IMR-90 (cell line): ENCODE measurements around the gene PES1. TPM values are rescaled to one million over a fixed set of nuclear protein-coding genes. Genes with fewer than 3 reads are reported as not detected.

Source experiments
- ATAC-seq: fragments of 200-7000 bp; cut with Tn5 transposase; 2 replicates; pipeline ENCODE4 v1.9.1; 2020; ENCODE audit warnings: low read depth, mild to moderate bottlenecking, moderate library complexity
- BruUV-seq: library from RNA; stranded (reverse); fragments of 400-500 nt; replicated peaks from 2 replicates; lab custom pipeline; 2021; lab: Mats Ljungman, UMichigan
- CTCF ChIA-PET: fragments of 300-600 bp; formaldehyde crosslinking; extraction: SDS; loops from one replicate; lab custom pipeline; 2021; ENCODE audit warnings: antibody characterized with exemption; lab: Yijun Ruan, JAX
- POLR2A ChIA-PET: fragments of 300-600 bp; sonication (Branson Sonifier 250); formaldehyde crosslinking; loops from one replicate; lab custom pipeline; 2022; ENCODE audit warnings: antibody characterized with exemption; ENCODE audit not compliant: unreplicated experiment; lab: Charles Lee
- DNase-seq: peaks from one replicate; pipeline ENCODE4 v3.0.0; 2013
- H2AFZ ChIP-seq: replicated peaks from 2 replicates; pipeline ENCODE3; 2013; ENCODE audit warnings: low read length, mild to moderate bottlenecking; ENCODE audit not compliant: poor library complexity
- H2AK5ac ChIP-seq: 2 replicates; pipeline ENCODE4 v1.6.1; 2013; ENCODE audit warnings: low read depth, low read length, inconsistent platforms
- H2AK9ac ChIP-seq: replicated peaks from 2 replicates; pipeline ENCODE3; 2013; ENCODE audit warnings: mild to moderate bottlenecking, low read depth, low read length, moderate library complexity; ENCODE audit not compliant: poor library complexity
- H2BK120ac ChIP-seq: 2 replicates; pipeline ENCODE4 v1.6.1; 2013; ENCODE audit warnings: low read depth, low read length, inconsistent platforms
- H2BK15ac ChIP-seq: 3 replicates; pipeline ENCODE4 v1.6.1; 2013; ENCODE audit warnings: low read depth, low read length, inconsistent platforms
- H2BK20ac ChIP-seq: 2 replicates; pipeline ENCODE4 v1.6.1; 2013; ENCODE audit warnings: low read depth, mild to moderate bottlenecking, inconsistent platforms, low read length, moderate library complexity
- H2BK5ac ChIP-seq: 2 replicates; pipeline ENCODE4 v1.6.1; 2013; ENCODE audit warnings: mild to moderate bottlenecking, low read depth, low read length, inconsistent platforms; ENCODE audit not compliant: poor library complexity, severe bottlenecking
- H3K14ac ChIP-seq: replicated peaks from 2 replicates; pipeline ENCODE4 v1.6.1; 2013; ENCODE audit warnings: low read depth, low read length, inconsistent platforms
- H3K18ac ChIP-seq: 2 replicates; pipeline ENCODE4 v1.6.1; 2013; ENCODE audit warnings: low read depth, low read length, control low read depth
- H3K23ac ChIP-seq: 2 replicates; pipeline ENCODE4 v1.6.1; 2013; ENCODE audit warnings: low read depth, low read length, inconsistent platforms
- H3K27ac ChIP-seq: 2 replicates; pipeline ENCODE4 v1.5.1; 2013; ENCODE audit warnings: mild to moderate bottlenecking, control low read depth, low read length; ENCODE audit not compliant: insufficient read depth
- H3K27me3 ChIP-seq: 2 replicates; pipeline ENCODE4 v1.6.1; 2013; ENCODE audit warnings: low read length; ENCODE audit not compliant: control insufficient read depth, insufficient read depth
- H3K36me3 ChIP-seq: 2 replicates; pipeline ENCODE4 v1.6.1; 2013; ENCODE audit warnings: low read length, mixed read lengths; ENCODE audit not compliant: control insufficient read depth, insufficient read depth
- H3K4ac ChIP-seq: 2 replicates; pipeline ENCODE4 v1.6.1; 2013; ENCODE audit warnings: low read depth, low read length, inconsistent platforms
- H3K4me1 ChIP-seq: 2 replicates; pipeline ENCODE4 v1.6.1; 2013; ENCODE audit warnings: low read length, mixed read lengths; ENCODE audit not compliant: control insufficient read depth, insufficient read depth
- H3K4me2 ChIP-seq: 2 replicates; pipeline ENCODE4 v1.6.1; 2013; ENCODE audit warnings: low read depth, mild to moderate bottlenecking, control low read depth, low read length, moderate library complexity
- H3K4me3 ChIP-seq: 2 replicates; pipeline ENCODE4 v1.5.1; 2013; ENCODE audit warnings: low read depth, mild to moderate bottlenecking, control low read depth, low read length, moderate library complexity; ENCODE audit not compliant: insufficient read depth
- H3K56ac ChIP-seq: 2 replicates; pipeline ENCODE4 v1.6.1; 2013; ENCODE audit warnings: low read length, inconsistent platforms; ENCODE audit not compliant: insufficient read depth; ENCODE audit errors: extremely low read depth
- H3K79me1 ChIP-seq, 2 experiments: 2 replicates each; pipeline ENCODE4 v1.6.1; 2013; ENCODE audit warnings: low read length in 2 of 2, inconsistent platforms in 1 of 2, low read depth in 1 of 2
- H3K9ac ChIP-seq: 2 replicates; pipeline ENCODE4 v1.6.1; 2013; ENCODE audit warnings: low read depth, low read length, control low read depth
- H3K9me1 ChIP-seq: 2 replicates; pipeline ENCODE4 v1.6.1; 2013; ENCODE audit warnings: low read length, inconsistent platforms; ENCODE audit not compliant: insufficient read depth
- H3K9me3 ChIP-seq: 2 replicates; pipeline ENCODE4 v1.6.1; 2013; ENCODE audit warnings: low read length; ENCODE audit not compliant: control insufficient read depth, insufficient read depth
- H4K20me1 ChIP-seq: 2 replicates; pipeline ENCODE4 v1.6.1; 2013; ENCODE audit warnings: low read length, inconsistent platforms; ENCODE audit not compliant: insufficient read depth
- H4K5ac ChIP-seq: 2 replicates; pipeline ENCODE4 v1.6.1; 2013; ENCODE audit warnings: mild to moderate bottlenecking, low read depth, low read length, control low read depth
- H4K8ac ChIP-seq, 2 experiments: 2 replicates each; pipeline ENCODE4 v1.6.1; 2013; ENCODE audit warnings: low read depth in 2 of 2, low read length in 2 of 2, control low read depth in 1 of 2, inconsistent platforms in 1 of 2
- H4K91ac ChIP-seq: 2 replicates; pipeline ENCODE4 v1.6.1; 2013; ENCODE audit warnings: low read depth, low read length, inconsistent platforms; ENCODE audit not compliant: insufficient read depth
- BHLHE40 ChIP-seq: fragments of 150-350 bp; IDR thresholded peaks from 2 replicates; pipeline ENCODE4 v1.6.1; 2016; ENCODE audit warnings: mild to moderate bottlenecking, low read depth, low read length
- CEBPB ChIP-seq: IDR thresholded peaks from 2 replicates; pipeline ENCODE4 v1.6.1; 2012; ENCODE audit warnings: low read depth, low read length, improper control_type of control experiment
- CHD1 ChIP-seq: IDR thresholded peaks from 2 replicates; pipeline ENCODE4 v1.6.1; 2012; ENCODE audit warnings: low read depth, low read length, improper control_type of control experiment
- CTCF ChIP-seq: conservative IDR thresholded peaks from 2 replicates; pipeline ENCODE4 v1.5.1; 2012; ENCODE audit warnings: mild to moderate bottlenecking, low read depth, low read length, improper control_type of control experiment
- ELK1 ChIP-seq: fragments of 150-350 bp; IDR thresholded peaks from 2 replicates; pipeline ENCODE4 v1.6.1; 2016; ENCODE audit warnings: low read depth, mild to moderate bottlenecking, low read length, moderate library complexity, borderline replicate concordance
- FOS ChIP-seq: fragments of 150-350 bp; IDR thresholded peaks from 2 replicates; pipeline ENCODE4 v1.6.1; 2016; ENCODE audit warnings: low read depth, low read length
- MAFK ChIP-seq: IDR thresholded peaks from 2 replicates; pipeline ENCODE4 v1.6.1; 2012; ENCODE audit warnings: low read depth, low read length, improper control_type of control experiment
- MAZ ChIP-seq: IDR thresholded peaks from 2 replicates; pipeline ENCODE4 v1.6.1; 2012; ENCODE audit warnings: low read depth, mild to moderate bottlenecking, low read length, improper control_type of control experiment, moderate library complexity, borderline replicate concordance
- MXI1 ChIP-seq: IDR thresholded peaks from 2 replicates; pipeline ENCODE4 v1.6.1; 2012; ENCODE audit warnings: low read depth, mild to moderate bottlenecking, low read length, moderate library complexity, borderline replicate concordance
- NFE2L2 ChIP-seq: fragments of 150-350 bp; IDR thresholded peaks from 2 replicates; pipeline ENCODE4 v1.6.1; 2016; ENCODE audit warnings: low read depth, mild to moderate bottlenecking, low read length
- POLR2A ChIP-seq: IDR thresholded peaks from 2 replicates; pipeline ENCODE4 v1.6.1; 2012; ENCODE audit warnings: mild to moderate bottlenecking, low read depth, low read length
- RAD21 ChIP-seq: IDR thresholded peaks from 2 replicates; pipeline ENCODE4 v1.6.1; 2012; ENCODE audit warnings: low read length, improper control_type of control experiment
- RCOR1 ChIP-seq: IDR thresholded peaks from 2 replicates; pipeline ENCODE4 v1.6.1; 2012; ENCODE audit warnings: mild to moderate bottlenecking, low read length, improper control_type of control experiment; ENCODE audit not compliant: insufficient replicate concordance
- RFX5 ChIP-seq: IDR thresholded peaks from 2 replicates; pipeline ENCODE4 v1.8.0; 2012; ENCODE audit warnings: low read depth, mild to moderate bottlenecking, low read length, moderate library complexity
- SMC3 ChIP-seq: fragments of 150-350 bp; IDR thresholded peaks from 2 replicates; pipeline ENCODE4 v1.6.1; 2016; ENCODE audit warnings: low read depth, mild to moderate bottlenecking, antibody characterized with exemption, low read length, moderate library complexity
- USF2 ChIP-seq: fragments of 150-350 bp; IDR thresholded peaks from 2 replicates; pipeline ENCODE4 v1.6.1; 2017; ENCODE audit warnings: mild to moderate bottlenecking, antibody characterized with exemption, low read length, low read depth
- WGBS, 2 experiments: methylation state at CpG; one replicate each; pipeline versions ENCODE4 v1.1.5 to v1.1.7; 2013; ENCODE audit warnings: missing lambda C conversion rate in 2 of 2; ENCODE audit not compliant: insufficient read length in 1 of 2; ENCODE audit errors: extremely low coverage in 2 of 2; 5-methylcytosine and 5-hydroxymethylcytosine counted together
- dilution Hi-C: fragments of 300-500 bp; cut with HindIII; formaldehyde crosslinking; loops from one replicate; pipeline ENCODE4 v1.14.3; 2018; ENCODE audit warnings: low sequenced_read_pairs; ENCODE audit not compliant: unreplicated experiment
- in situ Hi-C: fragments of 300-500 bp; cut with MboI; formaldehyde crosslinking; loops from 3 replicates; pipeline ENCODE4 v1.14.3; 2019; ENCODE audit warnings: low sequenced_read_pairs, inconsistent platforms, mixed read lengths
- intact Hi-C: fragments of 100-400 bp; cut with micrococcal nuclease; formaldehyde crosslinking; loops from 2 replicates; pipeline ENCODE4 v1.10.0; 2022
- polyA plus RNA-seq, 3 experiments: library from polyadenylated mRNA; depleted of rRNA; stranded (reverse); fragments of >200 nt; gene quantifications; 2 replicates each; pipeline ENCODE4 v1.2.3, GENCODE V29; 2012; ENCODE audit warnings: low replicate concordance in 1 of 3
- total RNA-seq: library from RNA; depleted of rRNA; stranded (reverse); fragments of >200 nt; gene quantifications from 2 replicates; pipeline ENCODE4 v1.2.3, GENCODE V29; 2012

The PES1 gene
- total and polyA plus RNA-seq, 2 of the 4 experiments (the other 2 are of a cell fraction): 120 to 142 TPM

GRCh38 chr22:30640361-30640760 lies 48.7 kb upstream of the PES1 start:
- H2BK15ac ChIP-seq: no peak overlapping the region
- H3K4ac ChIP-seq: no peak overlapping the region
- H4K8ac ChIP-seq: no peak overlapping the region
- in situ Hi-C loops (no loop called here), intact Hi-C loops (no loop called here), dilution Hi-C loops (no loop called here)
- no peaks in the 10 kb centered on the region for H3K9me3 ChIP-seq
- peak overlapping the region; percentile 45 for H2AK9ac ChIP-seq
- H2AK5ac ChIP-seq: no peak overlapping the region
- peak overlapping the region; percentile 23 for H2AFZ ChIP-seq
- H3K27ac ChIP-seq: no peak overlapping the region
- H3K4me3 ChIP-seq: no peak overlapping the region
- H3K9ac ChIP-seq: no peak overlapping the region
- H3K14ac ChIP-seq: no peak overlapping the region
- no peak overlapping the region for H4K91ac ChIP-seq
- DNase-seq: no peak
- no peak overlapping the region for H3K23ac ChIP-seq
- H2BK5ac ChIP-seq: no peak overlapping the region
- H3K36me3 ChIP-seq: no peaks in the 10 kb centered on the region
- H2BK120ac ChIP-seq: no peak overlapping the region
- peaks cover 30 to 60% of the 10 kb centered on the region in 2 experiments for H3K79me1 ChIP-seq
- TF ChIP-seq MXI1 (no peak), MAFK (no peak), POLR2A (no peak), RCOR1 (no peak), MAZ (no peak), FOS (no peak), RFX5 (no peak), SMC3 (no peak), ELK1 (no peak), CEBPB (no peak), NFE2L2 (no peak), BHLHE40 (no peak), RAD21 (no peak), CHD1 (no peak), USF2 (no peak), CTCF (no peak)
- no peak overlapping the region for H3K56ac ChIP-seq
- BruUV-seq: no TSS peak
- no peak overlapping the region for H3K18ac ChIP-seq
- no CpG with 5 or more reads among the region's 4 CpGs for WGBS, 2 experiments
- no peak overlapping the region for H2BK20ac ChIP-seq
- H4K20me1 ChIP-seq: peaks cover 8% of the 10 kb centered on the region
- peaks cover 25% of the 10 kb centered on the region for H3K9me1 ChIP-seq
- H4K5ac ChIP-seq: no peak overlapping the region
- ChIA-PET POLR2A (no interaction called here), CTCF (no interaction called here)
- no peak for ATAC-seq
- peaks cover 23% of the 10 kb centered on the region for H3K4me1 ChIP-seq
- no peaks in the 10 kb centered on the region for H3K27me3 ChIP-seq
- H3K4me2 ChIP-seq: no peak overlapping the region
